Astrocyte of the cerebellum (primary cell): Measurements from ENCODE around the gene ACACA.

Experiments used
- DNase-seq: peaks from one replicate; pipeline ENCODE4 v3.0.0-alpha.2; 2011; ENCODE audit warnings: low read depth
- H3K4me3 ChIP-seq: 2 replicates; pipeline ENCODE4 v1.5.1; 2011; ENCODE audit warnings: mild to moderate bottlenecking, low read depth, low read length, moderate library complexity
- in situ Hi-C: cut with HindIII; loops from 2 replicates; pipeline ENCODE4 v1.10.0; 2017; ENCODE audit warnings: low sequenced_read_pairs
- TF ChIP-seq, protein P1 (sequence below): IDR thresholded peaks from 2 replicates; pipeline ENCODE4 v1.5.1; 2012; ENCODE audit warnings: low read length, low read depth, moderate library complexity, mild to moderate bottlenecking; ENCODE audit errors: missing control alignments

ACACA gene

DNA sequence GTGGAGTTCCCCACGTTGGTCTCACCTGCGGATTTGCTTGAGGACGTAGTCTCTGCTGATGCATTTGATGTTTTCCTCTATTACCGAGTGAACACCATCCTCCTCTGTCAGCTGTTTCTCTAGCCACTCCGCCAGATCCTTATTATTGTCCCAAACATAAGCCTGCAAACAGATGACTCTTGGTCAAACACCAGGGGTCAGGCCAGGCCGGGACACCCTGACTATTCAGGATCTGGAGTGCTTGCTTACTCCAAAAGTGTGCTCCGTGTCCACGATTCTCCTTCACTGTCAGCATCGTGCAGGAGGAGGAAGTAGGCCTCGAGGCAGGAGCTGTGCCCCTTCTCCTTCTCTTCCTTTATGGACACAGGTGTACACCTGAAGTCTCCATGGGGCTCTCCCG is 317.7 kb downstream of the ACACA start:
- H3K4me3 ChIP-seq: no peak overlapping the region
- no peak for DNase-seq
- TF ChIP-seq, protein P1, sequence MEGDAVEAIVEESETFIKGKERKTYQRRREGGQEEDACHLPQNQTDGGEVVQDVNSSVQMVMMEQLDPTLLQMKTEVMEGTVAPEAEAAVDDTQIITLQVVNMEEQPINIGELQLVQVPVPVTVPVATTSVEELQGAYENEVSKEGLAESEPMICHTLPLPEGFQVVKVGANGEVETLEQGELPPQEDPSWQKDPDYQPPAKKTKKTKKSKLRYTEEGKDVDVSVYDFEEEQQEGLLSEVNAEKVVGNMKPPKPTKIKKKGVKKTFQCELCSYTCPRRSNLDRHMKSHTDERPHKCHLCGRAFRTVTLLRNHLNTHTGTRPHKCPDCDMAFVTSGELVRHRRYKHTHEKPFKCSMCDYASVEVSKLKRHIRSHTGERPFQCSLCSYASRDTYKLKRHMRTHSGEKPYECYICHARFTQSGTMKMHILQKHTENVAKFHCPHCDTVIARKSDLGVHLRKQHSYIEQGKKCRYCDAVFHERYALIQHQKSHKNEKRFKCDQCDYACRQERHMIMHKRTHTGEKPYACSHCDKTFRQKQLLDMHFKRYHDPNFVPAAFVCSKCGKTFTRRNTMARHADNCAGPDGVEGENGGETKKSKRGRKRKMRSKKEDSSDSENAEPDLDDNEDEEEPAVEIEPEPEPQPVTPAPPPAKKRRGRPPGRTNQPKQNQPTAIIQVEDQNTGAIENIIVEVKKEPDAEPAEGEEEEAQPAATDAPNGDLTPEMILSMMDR: peak; percentile 4
- in situ Hi-C loops: no loop called here

DNA sequence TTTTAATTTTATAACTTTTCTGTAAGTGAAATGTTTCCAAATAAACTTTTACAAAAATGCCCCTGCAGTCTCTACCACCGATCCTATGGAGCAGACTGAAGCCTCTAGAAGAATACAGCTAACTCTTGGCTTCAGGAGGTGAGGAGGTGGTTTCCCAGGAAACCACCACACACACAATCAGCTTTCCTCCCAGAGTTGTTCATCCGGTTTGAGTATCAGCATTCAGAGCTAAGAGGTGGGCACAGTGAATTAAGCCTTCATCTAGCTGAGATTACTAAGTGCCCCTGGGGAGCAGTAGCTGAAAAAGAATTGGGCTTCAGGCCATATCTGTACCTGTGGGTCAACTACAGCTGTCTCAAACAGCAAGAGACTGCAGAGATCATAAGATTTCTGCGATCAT is 318.2 kb downstream of the ACACA start:
- in situ Hi-C loops: no loop called here
- TF ChIP-seq, protein P1: no peak
- no peak overlapping the region for H3K4me3 ChIP-seq
- DNase-seq: no peak

DNA sequence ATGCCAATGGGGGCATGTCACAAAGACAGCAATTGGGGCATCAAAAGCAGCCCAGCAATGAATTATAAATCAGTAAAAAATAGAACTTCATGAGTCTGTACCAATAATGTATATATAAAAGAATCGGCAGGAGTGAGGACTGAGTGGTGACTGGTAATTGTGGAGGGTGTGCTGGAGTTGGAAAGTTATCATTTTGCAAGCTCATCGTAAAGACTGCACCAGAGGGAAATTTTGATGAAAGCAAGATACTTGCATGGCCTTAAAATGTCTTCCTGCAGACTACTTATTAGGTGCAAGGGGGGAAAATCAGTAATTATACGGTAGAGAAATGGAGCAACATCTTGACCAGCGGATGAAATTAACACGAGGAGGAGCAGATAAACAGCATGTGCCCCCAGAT is 319.0 kb downstream of the ACACA start:
- in situ Hi-C loops: no loop called here
- no peak overlapping the region for H3K4me3 ChIP-seq
- DNase-seq: no peak
- TF ChIP-seq, protein P1: no peak

DNA sequence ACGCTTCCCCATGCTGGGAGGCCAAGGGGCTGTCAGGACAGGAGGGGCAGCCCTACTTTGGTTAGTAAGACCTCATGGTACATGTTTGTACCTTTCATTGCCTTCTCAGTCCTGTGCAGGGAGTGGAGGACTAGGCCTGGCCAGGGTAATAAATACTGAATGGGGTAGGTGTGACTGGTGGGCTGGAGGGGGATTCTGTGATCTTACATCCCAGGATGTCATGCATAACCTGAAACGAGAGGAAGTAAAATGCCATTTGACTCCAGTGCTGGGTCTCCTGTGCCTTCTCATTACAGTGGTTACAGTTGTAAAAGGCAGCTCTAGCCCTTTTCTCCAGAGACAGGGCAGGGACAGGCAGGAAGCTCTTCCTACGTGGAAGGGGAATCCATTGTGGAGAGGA is 319.7 kb downstream of the ACACA start:
- in situ Hi-C loops: no loop called here
- no peak for DNase-seq
- TF ChIP-seq, protein P1: no peak
- no peak overlapping the region for H3K4me3 ChIP-seq

DNA sequence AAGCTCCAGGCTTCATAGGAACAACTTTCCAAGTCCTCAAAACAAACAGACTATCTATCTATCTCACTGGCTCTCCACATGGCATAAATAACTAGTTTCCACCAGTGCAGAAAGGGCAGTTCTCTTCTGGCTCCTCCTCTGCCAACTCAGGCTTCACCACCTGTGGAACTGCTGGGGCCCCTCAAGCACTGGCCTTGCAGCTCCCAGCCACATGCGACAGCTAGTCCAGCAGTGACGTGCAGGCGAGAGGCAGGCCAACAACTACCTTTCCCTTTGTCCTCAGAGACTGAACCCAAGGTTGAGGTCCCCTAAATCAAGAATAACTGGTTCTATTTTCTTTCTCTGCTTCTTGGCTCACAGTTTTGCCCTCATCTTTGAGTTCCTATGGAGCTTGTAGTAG is 320.3 kb downstream of the ACACA start:
- TF ChIP-seq, protein P1: no peak
- no peak for DNase-seq
- in situ Hi-C loops: no loop called here
- no peak overlapping the region for H3K4me3 ChIP-seq

DNA sequence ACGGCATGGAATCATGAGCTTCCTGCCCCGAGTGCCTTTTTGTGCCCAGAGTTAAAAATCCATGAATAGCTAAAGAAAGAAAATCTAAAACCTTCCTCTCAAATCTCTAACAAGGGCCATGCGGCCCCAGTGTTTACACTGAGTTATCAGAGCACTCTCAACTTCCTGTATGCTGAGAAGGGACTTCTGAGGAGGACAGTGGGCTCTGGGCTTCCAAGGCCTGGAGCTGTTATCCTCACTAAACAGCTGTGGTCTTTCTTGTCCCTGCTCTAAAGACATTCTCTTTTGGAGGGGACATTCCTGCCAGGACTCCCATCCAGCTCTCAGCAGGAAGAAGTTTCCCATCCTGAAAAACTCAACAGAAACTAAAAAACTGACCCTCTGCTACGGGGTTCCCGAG is 322.3 kb downstream of the ACACA start:
- no peak overlapping the region for H3K4me3 ChIP-seq
- DNase-seq: no peak
- in situ Hi-C loops: no loop called here
- TF ChIP-seq, protein P1: no peak

DNA sequence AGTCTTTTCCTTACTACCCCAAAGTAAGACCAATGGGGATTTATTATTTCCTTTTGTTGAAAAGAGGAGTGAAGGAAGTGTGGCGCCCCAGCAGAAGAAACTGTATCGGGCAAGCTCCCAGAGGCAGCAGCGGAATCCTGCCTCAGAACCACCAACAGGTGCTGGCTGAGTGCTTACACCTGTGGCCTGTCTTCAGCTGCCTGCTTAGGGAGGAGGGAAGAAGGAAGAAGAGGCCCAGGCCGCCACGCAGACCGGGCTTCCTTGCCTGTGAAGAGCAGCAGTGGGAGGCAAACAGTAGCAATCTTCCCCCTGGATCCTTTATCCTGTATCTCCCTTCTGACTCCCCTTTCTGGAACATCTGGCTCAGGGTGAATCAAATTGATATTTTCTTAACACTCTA is 323.2 kb downstream of the ACACA start:
- TF ChIP-seq, protein P1: no peak
- no peak overlapping the region for H3K4me3 ChIP-seq
- DNase-seq: no peak
- in situ Hi-C loops: no loop called here
